Loucy (cell line): ENCODE measurements around the gene RTN4.

Experiments
- H2AFZ ChIP-seq: fragments of 200-600 bp; sonication (generic); 2 replicates; pipeline ENCODE4 v1.6.0; 2016; ENCODE audit warnings: antibody characterized with exemption, mild to moderate bottlenecking, low read length, moderate library complexity
- H3F3A ChIP-seq: fragments of 200-600 bp; 2 replicates; pipeline ENCODE4 v1.6.0; 2016; ENCODE audit warnings: antibody characterized with exemption, low read depth, mild to moderate bottlenecking
- H3K27me3 ChIP-seq: fragments of 200-600 bp; sonication (generic); 2 replicates; pipeline ENCODE4 v1.6.1; 2014; ENCODE audit warnings: low read length, mild to moderate bottlenecking; ENCODE audit not compliant: insufficient read depth, poor library complexity, severe bottlenecking
- H3K36me3 ChIP-seq: fragments of 200-600 bp; sonication (generic); 2 replicates; pipeline ENCODE4 v1.6.1; 2016; ENCODE audit warnings: low read length; ENCODE audit not compliant: insufficient read depth
- H3K4me1 ChIP-seq: fragments of 200-600 bp; sonication (generic); 2 replicates; pipeline ENCODE4 v1.5.1; 2014; ENCODE audit warnings: low read length, mild to moderate bottlenecking; ENCODE audit not compliant: insufficient read depth, poor library complexity, severe bottlenecking
- H3K4me2 ChIP-seq: fragments of 200-600 bp; sonication (generic); 2 replicates; pipeline ENCODE4 v1.6.0; 2014; ENCODE audit warnings: antibody characterized with exemption, low read length, low read depth, mild to moderate bottlenecking; ENCODE audit not compliant: poor library complexity, severe bottlenecking
- H3K4me3 ChIP-seq: fragments of 200-600 bp; sonication (generic); 2 replicates; pipeline ENCODE4 v1.5.1; 2014; ENCODE audit warnings: low read length, mild to moderate bottlenecking, mixed read lengths; ENCODE audit not compliant: poor library complexity, severe bottlenecking
- H3K79me2 ChIP-seq: fragments of 200-600 bp; sonication (generic); 2 replicates; pipeline ENCODE4 v1.6.1; 2014; ENCODE audit warnings: low read length; ENCODE audit not compliant: insufficient read depth
- H3K9ac ChIP-seq: fragments of 200-600 bp; sonication (generic); 2 replicates; pipeline ENCODE4 v1.6.0; 2014; ENCODE audit warnings: mild to moderate bottlenecking, low read depth, low read length, moderate library complexity; ENCODE audit not compliant: poor library complexity, severe bottlenecking
- H3K9me2 ChIP-seq: fragments of 200-600 bp; sonication (generic); replicated peaks from 2 replicates; pipeline ENCODE4 v1.6.1; 2016; ENCODE audit warnings: low read depth, low read length, mixed read lengths
- H3K9me3 ChIP-seq: fragments of 200-600 bp; sonication (generic); 2 replicates; pipeline ENCODE4 v1.6.1; 2014; ENCODE audit warnings: mild to moderate bottlenecking, antibody characterized with exemption, low read length, low read depth; ENCODE audit not compliant: insufficient read depth
- H4K20me1 ChIP-seq: fragments of 200-600 bp; sonication (generic); 2 replicates; pipeline ENCODE4 v1.6.0; 2014; ENCODE audit warnings: antibody characterized with exemption, low read length, mild to moderate bottlenecking; ENCODE audit not compliant: insufficient read depth, poor library complexity, severe bottlenecking
- EZH2phosphoT487 ChIP-seq: fragments of 200-600 bp; IDR thresholded peaks from 2 replicates; pipeline ENCODE4 v1.6.1; 2018; ENCODE audit warnings: antibody characterized with exemption, mild to moderate bottlenecking, moderate library complexity, borderline replicate concordance
- TF ChIP-seq, protein P1 (sequence below): fragments of 200-600 bp; sonication (generic); conservative IDR thresholded peaks from 2 replicates; pipeline ENCODE4 v1.5.1; 2014; ENCODE audit warnings: mild to moderate bottlenecking, antibody characterized with exemption, low read length

The RTN4 gene

DNA sequence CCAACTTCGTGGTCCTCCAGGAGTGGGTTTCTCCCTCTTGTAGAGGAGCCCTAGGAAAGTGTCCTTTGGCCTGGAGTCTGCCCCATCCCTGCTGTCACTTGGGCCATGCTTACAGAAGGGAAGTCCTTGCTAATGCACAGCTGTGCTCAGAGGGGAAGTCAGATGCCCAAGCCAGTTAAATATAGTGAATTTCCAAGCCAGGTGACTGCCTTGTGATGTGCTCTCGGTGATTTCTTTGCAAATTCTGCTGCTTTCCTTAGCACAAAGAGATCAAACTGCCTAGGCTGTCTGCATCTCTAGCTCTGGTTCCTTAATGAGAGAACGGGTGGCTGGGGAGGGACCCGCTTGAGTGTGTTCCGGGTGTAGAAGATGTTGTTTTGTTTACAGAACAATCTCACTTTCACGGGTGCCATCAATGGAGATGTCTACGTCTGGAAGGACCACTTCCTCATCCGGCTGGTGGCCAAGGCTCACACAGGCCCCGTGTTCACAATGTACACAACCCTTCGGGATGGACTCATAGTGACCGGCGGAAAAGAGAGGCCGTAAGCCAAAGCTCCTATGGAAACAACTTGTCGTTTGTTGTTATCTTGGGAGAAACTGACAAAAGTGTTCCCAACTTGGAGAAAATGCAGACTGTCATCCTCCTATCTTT is 91.4 kb downstream of the RTN4 start:
- Histone ChIP-seq H4K20me1 (no peaks in the 10 kb centered on the region), H3K4me1 (peaks cover 2% of the 10 kb centered on the region), H3K36me3 (no peaks in the 10 kb centered on the region), H3K9me3 (no peaks in the 10 kb centered on the region), H3F3A (no peaks in the 10 kb centered on the region), H3K4me3 (no peak overlapping the region), H3K9me2 (no peaks in the 10 kb centered on the region), H3K79me2 (no peaks in the 10 kb centered on the region), H3K9ac (no peak overlapping the region), H3K27me3 (no peaks in the 10 kb centered on the region), H2AFZ (no peak overlapping the region), H3K4me2 (no peak overlapping the region)
- no peak for TF ChIP-seq EZH2phosphoT487
- TF ChIP-seq, protein P1, sequence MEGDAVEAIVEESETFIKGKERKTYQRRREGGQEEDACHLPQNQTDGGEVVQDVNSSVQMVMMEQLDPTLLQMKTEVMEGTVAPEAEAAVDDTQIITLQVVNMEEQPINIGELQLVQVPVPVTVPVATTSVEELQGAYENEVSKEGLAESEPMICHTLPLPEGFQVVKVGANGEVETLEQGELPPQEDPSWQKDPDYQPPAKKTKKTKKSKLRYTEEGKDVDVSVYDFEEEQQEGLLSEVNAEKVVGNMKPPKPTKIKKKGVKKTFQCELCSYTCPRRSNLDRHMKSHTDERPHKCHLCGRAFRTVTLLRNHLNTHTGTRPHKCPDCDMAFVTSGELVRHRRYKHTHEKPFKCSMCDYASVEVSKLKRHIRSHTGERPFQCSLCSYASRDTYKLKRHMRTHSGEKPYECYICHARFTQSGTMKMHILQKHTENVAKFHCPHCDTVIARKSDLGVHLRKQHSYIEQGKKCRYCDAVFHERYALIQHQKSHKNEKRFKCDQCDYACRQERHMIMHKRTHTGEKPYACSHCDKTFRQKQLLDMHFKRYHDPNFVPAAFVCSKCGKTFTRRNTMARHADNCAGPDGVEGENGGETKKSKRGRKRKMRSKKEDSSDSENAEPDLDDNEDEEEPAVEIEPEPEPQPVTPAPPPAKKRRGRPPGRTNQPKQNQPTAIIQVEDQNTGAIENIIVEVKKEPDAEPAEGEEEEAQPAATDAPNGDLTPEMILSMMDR = no peak

- H3K9me2 ChIP-seq = no peaks in the 10 kb centered on the region
- H3F3A ChIP-seq = no peaks in the 10 kb centered on the region
- H3K9ac ChIP-seq = no peak overlapping the region
- no peaks in the 10 kb centered on the region for H3K27me3 ChIP-seq
- no peaks in the 10 kb centered on the region for H3K9me3 ChIP-seq
- H2AFZ ChIP-seq = no peak overlapping the region
- no peaks in the 10 kb centered on the region for H4K20me1 ChIP-seq
- no peak for TF ChIP-seq EZH2phosphoT487
- TF ChIP-seq, protein P1 = no peak
- no peaks in the 10 kb centered on the region for H3K79me2 ChIP-seq
- no peak overlapping the region for H3K4me2 ChIP-seq
- peaks cover 12% of the 10 kb centered on the region for H3K4me1 ChIP-seq
- no peaks in the 10 kb centered on the region for H3K36me3 ChIP-seq
- no peak overlapping the region for H3K4me3 ChIP-seq
Observed at GRCh38 chr2:54957321-54957999, 92.8 kb downstream of the RTN4 start.

GRCh38 chr2:54956111-54956627 is 94.1 kb downstream of the RTN4 start:
- Histone ChIP-seq H3K9ac (no peak overlapping the region), H4K20me1 (no peaks in the 10 kb centered on the region), H2AFZ (no peak overlapping the region), H3F3A (no peaks in the 10 kb centered on the region), H3K4me3 (no peak overlapping the region), H3K79me2 (no peaks in the 10 kb centered on the region), H3K4me1 (peaks cover 21% of the 10 kb centered on the region), H3K9me2 (no peaks in the 10 kb centered on the region), H3K9me3 (no peaks in the 10 kb centered on the region), H3K4me2 (no peak overlapping the region), H3K36me3 (no peaks in the 10 kb centered on the region), H3K27me3 (no peaks in the 10 kb centered on the region)
- no peak for TF ChIP-seq EZH2phosphoT487
- TF ChIP-seq, protein P1 = no peak
